Keratinocyte (primary cell): Measurements from ENCODE around the gene ALKBH5. TPM values are rescaled to one million over a fixed set of nuclear protein-coding genes. Genes with fewer than 3 reads are reported as not detected.
A peak's percentile ranks its signal among the peaks of the same experiment; 100 is the strongest.

Source experiments
- DNase-seq: peaks from one replicate; pipeline ENCODE4 v3.0.0-alpha.2; 2011; ENCODE audit warnings: low read depth, missing footprints, low spot score
- FAIRE-seq: peaks from 2 replicates; lab custom pipeline; 2011; peaks lifted over from hg19 to GRCh38; lab: Jason Lieb, UNC
- H2AFZ ChIP-seq: 2 replicates; pipeline ENCODE4 v1.6.0; 2012; ENCODE audit warnings: low read length, control low read depth, inconsistent platforms; ENCODE audit not compliant: control insufficient read depth
- H3K27ac ChIP-seq: 2 replicates; pipeline ENCODE4 v1.5.1; 2011; ENCODE audit warnings: low read length; ENCODE audit not compliant: control insufficient read depth, insufficient read depth
- H3K27me3 ChIP-seq: 3 replicates; pipeline ENCODE4 v1.6.0; 2011; ENCODE audit warnings: low read length; ENCODE audit not compliant: control insufficient read depth, insufficient read depth; ENCODE audit errors: extremely low read depth
- H3K36me3 ChIP-seq, 2 experiments: 2 replicates in 1 of 2; 3 replicates in 1 of 2; pipeline ENCODE4 v1.5.1; 2011; ENCODE audit warnings: low read length in 2 of 2, mild to moderate bottlenecking in 1 of 2; ENCODE audit not compliant: control insufficient read depth in 2 of 2, insufficient read depth in 2 of 2; ENCODE audit errors: extremely low read depth in 1 of 2
- H3K4me1 ChIP-seq: 3 replicates; pipeline ENCODE4 v1.5.1; 2011; ENCODE audit warnings: low read length; ENCODE audit not compliant: control insufficient read depth, insufficient read depth; ENCODE audit errors: extremely low read depth
- H3K4me2 ChIP-seq: 3 replicates; pipeline ENCODE4 v1.6.0; 2011; ENCODE audit warnings: low read depth, low read length; ENCODE audit not compliant: control insufficient read depth, insufficient read depth; ENCODE audit errors: extremely low read depth
- H3K4me3 ChIP-seq, 3 experiments: fragments of 200-600 bp in 1 of 3; sonication (generic) in 1 of 3; 2 replicates in 2 of 3; 3 replicates in 1 of 3; pipeline ENCODE4 v1.5.1; 2011 to 2016; ENCODE audit warnings: low read length in 3 of 3, mild to moderate bottlenecking in 3 of 3, control low read depth in 2 of 3, inconsistent platforms in 1 of 3, low read depth in 1 of 3, mixed read lengths in 1 of 3, mixed run types in 1 of 3, moderate library complexity in 1 of 3; ENCODE audit not compliant: control insufficient read depth in 2 of 3, insufficient read depth in 2 of 3; ENCODE audit errors: extremely low read depth in 1 of 3
- H3K79me2 ChIP-seq: 2 replicates; pipeline ENCODE4 v1.6.0; 2012; ENCODE audit warnings: low read length; ENCODE audit not compliant: control insufficient read depth, insufficient read depth
- H3K9ac ChIP-seq: 3 replicates; pipeline ENCODE4 v1.6.0; 2011; ENCODE audit warnings: low read length; ENCODE audit not compliant: control insufficient read depth, insufficient read depth; ENCODE audit errors: extremely low read depth
- H3K9me1 ChIP-seq: 3 replicates; pipeline ENCODE4 v1.6.0; 2011; ENCODE audit warnings: low read length; ENCODE audit not compliant: control insufficient read depth, insufficient read depth; ENCODE audit errors: extremely low read depth
- H3K9me3 ChIP-seq: 2 replicates; pipeline ENCODE4 v1.5.1; 2012; ENCODE audit warnings: low read depth, low read length; ENCODE audit not compliant: control insufficient read depth
- H4K20me1 ChIP-seq: 3 replicates; pipeline ENCODE4 v1.6.0; 2011; ENCODE audit warnings: low read length; ENCODE audit not compliant: control insufficient read depth, insufficient read depth; ENCODE audit errors: extremely low read depth
- CTCF ChIP-seq, 3 experiments: IDR thresholded peaks in 1 of 3; conservative IDR thresholded peaks in 1 of 3; optimal IDR thresholded peaks in 1 of 3; 2 replicates in 2 of 3; 3 replicates in 1 of 3; pipeline versions ENCODE3 to v1.5.1; 2011; ENCODE audit warnings: low read length in 3 of 3, mild to moderate bottlenecking in 3 of 3, moderate library complexity in 2 of 3, control low read depth in 1 of 3, inconsistent platforms in 1 of 3; ENCODE audit not compliant: insufficient read depth in 2 of 3; ENCODE audit errors: extremely low read depth in 1 of 3
- EZH2 ChIP-seq: IDR thresholded peaks from one replicate; pipeline ENCODE4 v1.6.1; 2012; ENCODE audit warnings: inconsistent platforms, mild to moderate bottlenecking, low read length, moderate library complexity
- dilution Hi-C: fragments of 300-500 bp; cut with MboI; formaldehyde crosslinking; loops from one replicate; pipeline ENCODE4 v1.7.0; 2020; ENCODE audit warnings: low sequenced_read_pairs; ENCODE audit not compliant: extremely low pct_ligation_motif_present
- polyA plus RNA-seq, 5 experiments: library from polyadenylated mRNA; depleted of rRNA in 3 of 5; stranded (reverse) in 3 of 5; stranded (forward) in 1 of 5; unstranded in 1 of 5; fragments of >200 nt; gene quantifications; 1 replicate in 1 of 5; 2 replicates in 3 of 5; 3 replicates in 1 of 5; pipeline versions ENCODE4 v1.2.1 to v1.2.3, GENCODE V29; 2011 to 2012; ENCODE audit warnings: missing spikeins in 2 of 5, low read depth in 1 of 5, low replicate concordance in 1 of 5

Gene ALKBH5
- polyA plus RNA-seq, 1 donor (not counting 4 experiments of a cell fraction or from before 2014, with no cell fraction given) = 50.2 TPM

- Histone ChIP-seq H3K27ac (peak within 1 kb of the TSS; percentile 92), H3K79me2 (peaks cover 62% of the 10 kb centered on the region), H3K4me1 (peaks cover 33% of the 10 kb centered on the region), H3K4me3 (peak within 1 kb of the TSS; percentile 77 to 84 (median 81)), H3K36me3 (peaks cover 33 to 38% of the 10 kb centered on the region in 2 experiments), H3K4me2 (peak within 1 kb of the TSS; percentile 99), H2AFZ (peak within 1 kb of the TSS; percentile 63), H3K9me3 (no peaks in the 10 kb centered on the region), H4K20me1 (peaks cover 12% of the 10 kb centered on the region), H3K9ac (peak within 1 kb of the TSS; percentile 93), H3K9me1 (peaks cover 7% of the 10 kb centered on the region), H3K27me3 (no peaks in the 10 kb centered on the region)
- no peak for FAIRE-seq
- no peak for DNase-seq
- TF ChIP-seq CTCF (optimal IDR thresholded peaks at IDR 0.05 in 1 of 3, IDR thresholded peaks at IDR 0.05 in 1 of 3, conservative IDR thresholded peaks at IDR 0.05 in 1 of 3; ENCODE audit: extremely low read depth in 1 of 3, insufficient read depth in 2 of 3, low read length in 3 of 3) (no peak), EZH2 (no peak)
- dilution Hi-C loops = no loop called here
Observed at GRCh38 chr17:18258356-18259038, 74.9 kb downstream of the ALKBH5 start, which contains the start of gene FLII. Gene FLII, minus strand, starts transcription at chr17:18258738. Its CDS starts 48 bp downstream, at chr17:18258690.

Other genes with a start within 250 kb of the ALKBH5 start
- 36.3 to 54.0 TPM (median 39.5 TPM) in 3 replicates for gene TOM1L2, start 211.4 kb upstream of the ALKBH5 start, polyA plus RNA-seq
- 0.42 to 0.80 TPM (median 0.69 TPM) in 3 replicates for gene DRC3, start 211.0 kb upstream of the ALKBH5 start, polyA plus RNA-seq
- 22.4 to 24.4 TPM (median 23.6 TPM) in 3 replicates for gene ATPAF2, start 144.7 kb upstream of the ALKBH5 start, polyA plus RNA-seq
- gene GID4, start 144.4 kb upstream of the ALKBH5 start, polyA plus RNA-seq = 15.2 to 17.6 TPM (median 16.8 TPM) in 3 replicates
- gene DRG2, start 95.9 kb upstream of the ALKBH5 start, polyA plus RNA-seq = 33.3 to 49.2 TPM (median 36.4 TPM) in 3 replicates
- gene MYO15A, start 75.1 kb upstream of the ALKBH5 start, polyA plus RNA-seq = 0.20 to 0.53 TPM (median 0.25 TPM) in 3 replicates
- 13.8 to 24.7 TPM (median 22.6 TPM) in 3 replicates for gene LLGL1, start 41.8 kb downstream of the ALKBH5 start, polyA plus RNA-seq
- gene FLII, start 74.9 kb downstream of the ALKBH5 start, polyA plus RNA-seq = 376 to 509 TPM (median 404 TPM) in 3 replicates
- gene MIEF2, start 76.8 kb downstream of the ALKBH5 start, polyA plus RNA-seq = 7.9 to 12.8 TPM (median 9.1 TPM) in 3 replicates
- 6.9 to 11.7 TPM (median 11.6 TPM) in 3 replicates for gene TOP3A, start 131.2 kb downstream of the ALKBH5 start, polyA plus RNA-seq
- gene SMCR8, start 131.5 kb downstream of the ALKBH5 start, polyA plus RNA-seq = 6.2 to 12.4 TPM (median 7.8 TPM) in 3 replicates
- 11.7 to 15.7 TPM (median 14.6 TPM) in 3 replicates for gene SHMT1, start 179.7 kb downstream of the ALKBH5 start, polyA plus RNA-seq
- 0.31 to 1.7 TPM in 2 of 3 replicates, not detected in the other for gene EVPLL, start 193.9 kb downstream of the ALKBH5 start, polyA plus RNA-seq